Neuronal stem cell (in vitro differentiated cells): ENCODE results near the gene NADSYN1.

ENCODE experiments used
- DNase-seq: peaks from one replicate; pipeline ENCODE4 v3.0.0-alpha.2; 2013; ENCODE audit warnings: low spot score
- H2AFZ ChIP-seq: one replicate; pipeline ENCODE4 v1.6.1; 2013; ENCODE audit warnings: mild to moderate bottlenecking, low read length, inconsistent platforms
- H2AK5ac ChIP-seq: 2 replicates; pipeline ENCODE4 v1.6.1; 2013; ENCODE audit warnings: low read depth, mild to moderate bottlenecking, inconsistent platforms, low read length, moderate library complexity, mixed read lengths
- H2BK120ac ChIP-seq: 2 replicates; pipeline ENCODE4 v1.6.1; 2013; ENCODE audit warnings: low read depth, mild to moderate bottlenecking, inconsistent platforms, low read length, moderate library complexity, mixed read lengths
- H2BK12ac ChIP-seq: one replicate; pipeline ENCODE4 v1.6.1; 2013; ENCODE audit warnings: low read length, inconsistent platforms
- H2BK15ac ChIP-seq: 2 replicates; pipeline ENCODE4 v1.6.1; 2013; ENCODE audit warnings: mild to moderate bottlenecking, low read length, inconsistent platforms, mixed read lengths
- H2BK5ac ChIP-seq: one replicate; pipeline ENCODE4 v1.6.1; 2013; ENCODE audit warnings: inconsistent platforms, mild to moderate bottlenecking, low read length, moderate library complexity
- H3K14ac ChIP-seq: one replicate; pipeline ENCODE4 v1.6.1; 2013; ENCODE audit warnings: low read length, inconsistent platforms
- H3K18ac ChIP-seq: 2 replicates; pipeline ENCODE4 v1.6.1; 2013; ENCODE audit warnings: low read length, inconsistent platforms
- H3K23ac ChIP-seq: 2 replicates; pipeline ENCODE4 v1.6.1; 2013; ENCODE audit warnings: low read depth, mild to moderate bottlenecking, mixed read lengths, low read length, inconsistent platforms; ENCODE audit not compliant: poor library complexity
- H3K27ac ChIP-seq: replicated peaks from 3 replicates; pipeline ENCODE4 v1.5.1; 2013; ENCODE audit warnings: low read length, inconsistent platforms
- H3K27me3 ChIP-seq, 3 experiments: 2 replicates each; pipeline ENCODE4 v1.6.1; 2013; ENCODE audit warnings: low read length in 3 of 3, mild to moderate bottlenecking in 2 of 3, inconsistent platforms in 1 of 3, low read depth in 1 of 3, mixed read lengths in 1 of 3, moderate library complexity in 1 of 3; ENCODE audit not compliant: control insufficient read depth in 3 of 3, insufficient read depth in 3 of 3
- H3K36me3 ChIP-seq, 2 donors: replicated peaks in 1 of 2; 2 replicates each; pipeline ENCODE4 v1.6.1; 2013; ENCODE audit warnings: low read length in 2 of 2; ENCODE audit not compliant: control insufficient read depth in 2 of 2, insufficient read depth in 2 of 2
- H3K4ac ChIP-seq: 2 replicates; pipeline ENCODE4 v1.6.1; 2013; ENCODE audit warnings: inconsistent platforms, mild to moderate bottlenecking, low read length, moderate library complexity
- H3K4me1 ChIP-seq, 2 donors: 1 replicate in 1 of 2; 2 replicates in 1 of 2; pipeline ENCODE4 v1.6.1; 2013; ENCODE audit warnings: low read length in 2 of 2, low read depth in 1 of 2; ENCODE audit not compliant: control insufficient read depth in 2 of 2, insufficient read depth in 1 of 2
- H3K4me2 ChIP-seq: one replicate; pipeline ENCODE4 v1.6.1; 2013; ENCODE audit warnings: mild to moderate bottlenecking, low read length, inconsistent platforms; ENCODE audit not compliant: insufficient read depth, poor library complexity, severe bottlenecking
- H3K4me3 ChIP-seq, 2 donors: 2 replicates each; pipeline ENCODE4 v1.5.1; 2013; ENCODE audit warnings: low read length in 2 of 2, mild to moderate bottlenecking in 2 of 2, inconsistent platforms in 1 of 2, moderate library complexity in 1 of 2
- H3K79me1 ChIP-seq: one replicate; pipeline ENCODE4 v1.6.1; 2013; ENCODE audit warnings: low read depth, mild to moderate bottlenecking, inconsistent platforms, low read length, moderate library complexity
- H3K9ac ChIP-seq: one replicate; pipeline ENCODE4 v1.6.1; 2013; ENCODE audit warnings: mild to moderate bottlenecking, low read depth, low read length, inconsistent platforms; ENCODE audit not compliant: poor library complexity
- H3K9me3 ChIP-seq, 2 donors: replicated peaks in 1 of 2; 2 replicates each; pipeline versions ENCODE3 to v1.6.1; 2013; ENCODE audit warnings: low read length in 2 of 2, mild to moderate bottlenecking in 2 of 2, inconsistent platforms in 1 of 2, low read depth in 1 of 2, mixed read lengths in 1 of 2, moderate library complexity in 1 of 2; ENCODE audit not compliant: control insufficient read depth in 2 of 2, insufficient read depth in 1 of 2
- H4K8ac ChIP-seq: one replicate; pipeline ENCODE4 v1.6.1; 2013; ENCODE audit warnings: low read depth, mild to moderate bottlenecking, inconsistent platforms, low read length, moderate library complexity
- H4K91ac ChIP-seq: one replicate; pipeline ENCODE4 v1.6.1; 2013; ENCODE audit warnings: low read length, low read depth, mild to moderate bottlenecking, inconsistent platforms; ENCODE audit not compliant: poor library complexity
- WGBS, 2 donors: extraction: QIAGEN DNeasy Blood & Tissue Kit; methylation state at CpG; one replicate each; pipeline ENCODE4 v1.1.7; 2013; ENCODE audit warnings: missing lambda C conversion rate in 2 of 2, mixed read lengths in 1 of 2; ENCODE audit not compliant: insufficient read length in 2 of 2, insufficient replicate concordance in 1 of 2; ENCODE audit errors: extremely low coverage in 2 of 2; 5-methylcytosine and 5-hydroxymethylcytosine counted together

Gene NADSYN1

DNA sequence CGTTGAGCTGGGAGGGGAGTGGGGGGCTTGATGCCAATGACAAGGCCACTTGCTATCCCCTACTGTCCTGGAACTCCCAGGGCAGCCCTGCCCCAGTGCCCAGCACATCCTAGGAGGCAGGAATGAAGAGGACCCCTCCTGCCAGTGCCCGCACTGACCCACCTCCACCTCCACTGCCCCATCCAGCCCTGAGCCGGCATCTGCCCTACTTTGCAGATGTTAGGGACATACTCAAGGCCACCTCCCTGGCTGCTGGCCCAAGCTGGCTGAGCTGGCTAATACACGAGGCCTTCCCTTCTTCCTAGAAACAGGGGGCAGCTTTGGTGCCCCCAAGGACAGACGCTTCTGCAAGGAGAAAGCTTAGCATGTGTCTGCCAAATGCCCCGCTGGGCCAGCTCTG, 15.6 kb upstream of the NADSYN1 start:
- Histone ChIP-seq H4K8ac (no peak overlapping the region), H3K36me3 (peaks cover 78 to 83% of the 10 kb centered on the region in 2 donors), H3K23ac (peak overlapping the region; percentile 55), H2BK15ac (no peak overlapping the region), H3K4ac (no peak overlapping the region), H3K9ac (no peak overlapping the region), H3K27ac (no peak overlapping the region), H3K18ac (no peak overlapping the region), H3K9me3 (no peaks in the 10 kb centered on the region), H2BK120ac (no peak overlapping the region), H3K4me3 (no peak overlapping the region), H2BK5ac (no peak overlapping the region), H2BK12ac (no peak overlapping the region), H3K79me1 (peaks cover 14% of the 10 kb centered on the region), H3K14ac (no peak overlapping the region), H3K27me3 (no peaks in the 10 kb centered on the region), H2AFZ (no peak overlapping the region), H4K91ac (no peak overlapping the region), H3K4me2 (no peak overlapping the region), H2AK5ac (no peak overlapping the region), H3K4me1 (peaks cover 0 to 1% of the 10 kb centered on the region in 2 donors)
- DNase-seq: no peak
- no CpG with 5 or more reads among the region's 6 CpGs for WGBS, 2 donors

DNA sequence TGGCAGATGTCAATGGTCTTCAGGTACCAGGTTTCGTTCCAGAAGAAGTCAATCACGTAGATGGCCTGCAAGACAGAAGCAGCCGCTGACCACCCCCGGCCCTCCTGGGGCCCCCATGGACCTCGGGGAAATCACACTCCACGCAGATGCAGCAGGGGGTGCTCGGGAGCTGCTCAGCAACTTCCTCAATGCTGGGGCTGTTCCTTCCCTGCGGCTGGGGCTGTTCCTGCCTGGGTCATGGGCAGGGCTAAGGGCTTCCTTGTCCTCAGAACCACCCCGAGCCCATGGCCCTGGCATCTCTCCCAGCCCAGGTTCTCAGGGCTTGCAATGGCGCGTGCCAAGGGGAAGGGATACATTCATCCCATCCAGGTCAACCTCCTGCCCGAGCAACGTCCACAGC, 15.1 kb upstream of the NADSYN1 start:
- Histone ChIP-seq H3K18ac (no peak overlapping the region), H3K9ac (peak overlapping the region; percentile 15), H3K14ac (no peak overlapping the region), H2BK15ac (no peak overlapping the region), H3K23ac (no peak overlapping the region), H3K36me3 (peaks cover 80 to 88% of the 10 kb centered on the region in 2 donors), H2BK12ac (no peak overlapping the region), H3K9me3 (no peaks in the 10 kb centered on the region), H3K79me1 (peaks cover 14% of the 10 kb centered on the region), H4K8ac (no peak overlapping the region), H3K4me3 (no peak overlapping the region), H4K91ac (no peak overlapping the region), H2AFZ (no peak overlapping the region), H2BK5ac (no peak overlapping the region), H3K4me2 (no peak overlapping the region), H2BK120ac (no peak overlapping the region), H3K4ac (no peak overlapping the region), H3K27ac (no peak overlapping the region), H3K27me3 (no peaks in the 10 kb centered on the region), H2AK5ac (no peak overlapping the region), H3K4me1 (peaks cover 0 to 1% of the 10 kb centered on the region in 2 donors)
- DNase-seq: no peak
- WGBS, 2 donors: no CpG with 5 or more reads among the region's 13 CpGs

DNA sequence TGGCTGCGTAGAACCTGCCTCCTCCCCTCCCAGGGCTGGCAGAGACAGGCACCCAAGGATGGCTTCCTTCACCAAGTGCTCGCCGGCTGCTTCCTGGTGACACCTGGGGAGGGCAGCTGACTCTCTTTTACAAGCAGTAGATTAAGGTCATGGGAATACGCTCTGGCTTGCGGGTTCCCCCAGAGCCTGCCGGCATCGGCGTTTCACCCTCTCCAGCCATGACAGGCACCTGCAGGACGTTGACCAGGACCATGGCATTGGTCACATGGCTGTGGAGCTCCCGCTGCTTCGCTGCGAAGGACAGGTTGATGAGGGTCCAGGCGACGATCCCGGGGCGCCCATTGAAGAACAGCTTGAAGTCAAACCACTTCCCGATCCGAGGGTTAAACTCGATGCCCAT, 14.4 kb upstream of the NADSYN1 start:
- Histone ChIP-seq H3K79me1 (peaks cover 12% of the 10 kb centered on the region), H2BK120ac (no peak overlapping the region), H3K14ac (no peak overlapping the region), H4K8ac (no peak overlapping the region), H4K91ac (no peak overlapping the region), H2AFZ (no peak overlapping the region), H3K27ac (no peak overlapping the region), H3K18ac (peak overlapping the region; percentile 57), H3K4me1 (no peaks in the 10 kb centered on the region), H2BK15ac (no peak overlapping the region), H2BK5ac (no peak overlapping the region), H3K4me3 (no peak overlapping the region), H2AK5ac (no peak overlapping the region), H3K36me3 (peaks cover 87 to 96% of the 10 kb centered on the region in 2 donors), H3K4me2 (no peak overlapping the region), H3K9me3 (peaks cover 0 to 2% of the 10 kb centered on the region in 2 donors), H3K27me3 (no peaks in the 10 kb centered on the region), H3K9ac (no peak overlapping the region), H3K4ac (no peak overlapping the region), H2BK12ac (no peak overlapping the region), H3K23ac (no peak overlapping the region)
- no peak for DNase-seq
- WGBS, 2 donors: no CpG with 5 or more reads among the region's 19 CpGs

DNA sequence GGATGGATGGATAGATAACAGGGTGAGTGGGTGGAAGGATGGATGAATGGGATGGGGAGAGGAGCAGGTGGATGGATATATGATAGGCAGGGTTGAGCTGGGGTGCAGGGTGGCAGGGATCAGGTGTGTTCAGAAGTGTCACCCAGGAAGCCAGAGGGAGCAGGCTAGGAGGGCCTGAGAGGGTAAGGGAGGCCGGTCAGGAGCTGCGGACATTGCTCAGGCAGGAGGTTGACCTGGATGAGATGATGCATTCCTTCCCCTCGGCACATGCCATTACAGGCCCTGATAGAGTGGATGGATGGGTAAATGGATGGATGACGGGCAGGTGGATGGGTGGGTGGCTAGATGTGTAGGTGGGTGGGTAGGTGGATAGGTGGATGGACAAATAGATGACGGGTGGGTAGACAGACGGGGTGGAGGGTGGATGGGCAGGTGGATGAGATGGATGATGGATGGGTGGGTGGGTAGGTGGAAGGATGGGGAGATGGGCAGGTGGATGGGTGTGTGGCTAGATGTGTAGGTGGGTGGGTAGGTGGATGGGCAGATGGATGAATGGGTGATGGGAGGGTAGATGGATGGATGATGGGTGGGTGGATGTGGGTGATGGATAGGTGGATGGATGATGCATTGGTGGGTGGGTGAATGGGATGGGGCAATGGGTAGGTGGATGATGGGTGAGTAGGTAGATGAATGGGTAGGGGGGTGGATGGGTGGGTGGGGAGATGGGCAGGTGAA, 12.8 kb upstream of the NADSYN1 start:
- H3K23ac ChIP-seq: no peak overlapping the region
- WGBS, 2 donors: no CpG with 5 or more reads among the region's 6 CpGs

More for the DNA sequence above, 12.8 kb upstream of the NADSYN1 start:
- no peak overlapping the region for H3K14ac ChIP-seq
- no peak overlapping the region for H3K4ac ChIP-seq
- H2BK5ac ChIP-seq: no peak overlapping the region
- peaks cover 0 to 2% of the 10 kb centered on the region in 2 donors for H3K9me3 ChIP-seq
- H3K27me3 ChIP-seq: no peaks in the 10 kb centered on the region
- no peak overlapping the region for H2AFZ ChIP-seq
- H2BK120ac ChIP-seq: no peak overlapping the region
- H3K4me3 ChIP-seq: no peak overlapping the region
- H3K79me1 ChIP-seq: peaks cover 19% of the 10 kb centered on the region
- peaks cover 0 to 2% of the 10 kb centered on the region in 2 donors for H3K4me1 ChIP-seq
- DNase-seq: no peak
- no peak overlapping the region for H2BK15ac ChIP-seq
- no peak overlapping the region for H2AK5ac ChIP-seq
- no peak overlapping the region for H3K27ac ChIP-seq
- no peak overlapping the region for H4K8ac ChIP-seq
- peaks cover 89 to 99% of the 10 kb centered on the region in 2 donors for H3K36me3 ChIP-seq
- H4K91ac ChIP-seq: no peak overlapping the region
- H3K4me2 ChIP-seq: no peak overlapping the region
- H3K18ac ChIP-seq: no peak overlapping the region
- H2BK12ac ChIP-seq: no peak overlapping the region
- H3K9ac ChIP-seq: peak overlapping the region; percentile 50
